GM12864 (cell line): Measurements from ENCODE around the gene TRIM54.

Experiments used
- DNase-seq: peaks from one replicate; pipeline ENCODE4 v3.0.0-alpha.2; 2011; ENCODE audit warnings: low read depth
- H3K4me3 ChIP-seq: 2 replicates; pipeline ENCODE4 v1.5.1; 2011; ENCODE audit warnings: mild to moderate bottlenecking, low read depth, low read length, control low read depth
- TF ChIP-seq, protein P1 (sequence below): IDR thresholded peaks from 2 replicates; pipeline ENCODE4 v1.5.1; 2011; ENCODE audit warnings: low read depth, mild to moderate bottlenecking, moderate library complexity, low read length, control low read depth, inconsistent platforms; ENCODE audit errors: missing control alignments

Gene TRIM54

DNA sequence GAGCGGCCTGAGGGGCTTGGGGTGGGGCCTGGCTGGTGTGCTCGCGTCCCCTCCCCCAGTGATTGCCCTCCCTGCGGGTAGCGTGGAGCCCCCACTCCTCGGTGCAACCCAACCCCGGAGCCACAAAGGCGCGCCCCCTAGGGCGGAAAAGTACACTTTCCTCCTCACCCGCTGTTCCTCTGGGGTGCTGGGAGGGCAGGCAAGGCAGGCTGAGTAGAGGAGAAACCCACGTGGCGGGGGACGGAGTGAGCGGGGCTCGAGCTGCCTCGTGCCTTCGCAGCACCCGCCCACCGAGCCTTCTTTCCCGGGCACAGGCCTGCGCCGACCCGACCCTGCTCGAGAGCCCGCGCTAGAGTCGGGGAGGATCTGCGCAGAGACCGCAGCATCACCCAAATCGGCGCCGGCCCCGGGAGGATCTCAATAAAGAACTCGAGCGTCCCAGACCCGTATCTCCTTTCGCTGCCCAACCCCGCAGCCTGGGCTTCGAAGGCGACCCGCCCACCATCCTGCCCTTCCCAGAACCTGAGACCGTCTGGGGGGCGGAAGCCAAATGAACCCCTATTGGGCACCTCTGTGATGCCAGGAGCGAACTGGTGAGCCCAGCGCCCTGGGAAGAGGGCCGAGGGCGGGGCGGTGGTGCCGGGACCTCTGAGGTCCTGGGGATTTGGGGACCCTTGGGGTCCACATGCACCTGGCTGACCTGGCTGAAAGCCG lies 24.5 kb downstream of the TRIM54 start:
- H3K4me3 ChIP-seq = no peak overlapping the region
- TF ChIP-seq, protein P1, sequence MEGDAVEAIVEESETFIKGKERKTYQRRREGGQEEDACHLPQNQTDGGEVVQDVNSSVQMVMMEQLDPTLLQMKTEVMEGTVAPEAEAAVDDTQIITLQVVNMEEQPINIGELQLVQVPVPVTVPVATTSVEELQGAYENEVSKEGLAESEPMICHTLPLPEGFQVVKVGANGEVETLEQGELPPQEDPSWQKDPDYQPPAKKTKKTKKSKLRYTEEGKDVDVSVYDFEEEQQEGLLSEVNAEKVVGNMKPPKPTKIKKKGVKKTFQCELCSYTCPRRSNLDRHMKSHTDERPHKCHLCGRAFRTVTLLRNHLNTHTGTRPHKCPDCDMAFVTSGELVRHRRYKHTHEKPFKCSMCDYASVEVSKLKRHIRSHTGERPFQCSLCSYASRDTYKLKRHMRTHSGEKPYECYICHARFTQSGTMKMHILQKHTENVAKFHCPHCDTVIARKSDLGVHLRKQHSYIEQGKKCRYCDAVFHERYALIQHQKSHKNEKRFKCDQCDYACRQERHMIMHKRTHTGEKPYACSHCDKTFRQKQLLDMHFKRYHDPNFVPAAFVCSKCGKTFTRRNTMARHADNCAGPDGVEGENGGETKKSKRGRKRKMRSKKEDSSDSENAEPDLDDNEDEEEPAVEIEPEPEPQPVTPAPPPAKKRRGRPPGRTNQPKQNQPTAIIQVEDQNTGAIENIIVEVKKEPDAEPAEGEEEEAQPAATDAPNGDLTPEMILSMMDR = no peak
- no peak for DNase-seq

DNA sequence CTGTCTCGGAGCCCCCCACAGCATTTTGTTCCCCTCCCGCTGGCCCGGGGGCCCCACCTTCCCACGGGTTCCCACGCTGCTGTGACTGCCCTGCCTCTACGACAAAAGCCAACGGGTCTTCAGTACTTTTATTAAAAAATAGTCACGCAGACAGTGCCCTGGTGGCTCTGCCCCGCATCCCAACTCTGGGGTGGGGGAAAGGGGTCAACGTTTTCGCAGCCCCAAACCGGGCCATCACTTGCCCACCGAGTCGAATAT lies 25.0 kb downstream of the TRIM54 start:
- H3K4me3 ChIP-seq = no peak overlapping the region
- DNase-seq = no peak
- TF ChIP-seq, protein P1 = no peak

DNA sequence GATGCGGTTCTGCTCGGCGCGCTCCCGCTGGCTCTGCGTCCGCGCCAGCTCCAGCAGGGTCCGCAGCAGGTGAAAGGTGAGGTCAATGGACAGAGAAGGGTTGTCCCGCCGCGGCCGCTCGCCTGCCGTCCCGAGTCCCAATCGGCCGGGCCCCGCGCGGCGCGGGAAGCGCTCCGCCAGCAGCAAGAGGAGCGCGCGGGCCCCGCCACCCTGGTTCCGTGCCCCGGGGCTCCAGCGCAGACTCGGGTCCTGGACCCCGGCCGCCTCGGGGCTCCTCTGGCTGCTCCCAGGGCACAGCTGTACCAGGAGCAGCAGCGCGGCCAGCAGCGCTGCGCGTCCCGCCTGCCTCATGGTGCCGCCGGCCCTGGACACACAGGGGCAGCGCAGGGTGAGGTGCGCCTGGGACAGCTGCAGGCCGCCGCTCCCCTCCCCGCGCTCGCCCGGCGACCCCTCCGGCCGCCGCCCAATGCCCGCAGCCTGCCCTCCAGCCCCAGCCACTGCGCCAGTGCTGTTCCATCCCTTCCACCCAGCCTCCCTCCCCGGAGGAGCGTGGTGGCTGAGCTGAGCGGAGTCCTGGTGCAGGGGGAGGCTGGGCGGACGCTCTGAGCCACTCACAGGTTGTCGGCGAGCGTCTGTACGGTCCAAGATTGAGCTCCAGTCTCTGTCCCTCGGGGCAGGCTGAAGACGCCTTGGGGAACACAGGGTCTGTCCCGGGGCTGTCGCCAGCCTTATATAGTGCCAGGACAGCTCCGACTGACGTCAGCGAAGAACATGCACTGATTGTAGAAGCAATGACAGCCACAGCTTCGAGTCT lies 25.5 kb downstream of the TRIM54 start:
- no peak for DNase-seq
- TF ChIP-seq, protein P1 = no peak
- H3K4me3 ChIP-seq = no peak overlapping the region

DNA sequence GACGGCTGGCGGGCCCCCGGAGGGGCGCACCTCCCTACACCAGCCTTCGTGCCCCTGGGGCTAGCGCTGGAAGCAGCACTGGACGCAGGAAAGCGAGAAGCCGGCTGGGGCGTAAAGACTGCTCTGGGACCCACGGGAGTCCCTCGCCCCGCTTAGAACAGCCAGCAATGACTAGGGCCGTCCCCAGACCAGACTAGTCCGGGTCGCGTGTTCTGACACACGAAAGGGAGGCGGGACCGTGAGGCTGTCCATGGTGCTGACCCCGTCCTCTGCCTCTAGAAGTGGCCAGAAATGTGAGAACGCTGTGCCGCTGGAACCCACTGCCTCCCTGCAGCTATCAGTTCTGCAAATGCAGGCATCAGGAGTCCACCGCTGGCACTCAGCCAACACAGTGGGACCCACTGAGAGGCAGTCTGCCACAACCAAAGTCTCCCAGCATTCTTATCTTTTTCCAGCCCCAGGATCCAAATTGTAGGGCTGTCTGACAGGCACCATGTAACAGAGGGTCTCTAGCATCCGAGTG lies 26.2 kb downstream of the TRIM54 start, which contains the start of gene UCN:
Gene UCN, minus strand, starts transcription at position 87 of the 523 bp plus-strand sequence. CDS start 550 bp downstream, outside the sequence.
- H3K4me3 ChIP-seq = no peak within 1 kb of the TSS
- no peak for DNase-seq
- TF ChIP-seq, protein P1 = no peak

DNA sequence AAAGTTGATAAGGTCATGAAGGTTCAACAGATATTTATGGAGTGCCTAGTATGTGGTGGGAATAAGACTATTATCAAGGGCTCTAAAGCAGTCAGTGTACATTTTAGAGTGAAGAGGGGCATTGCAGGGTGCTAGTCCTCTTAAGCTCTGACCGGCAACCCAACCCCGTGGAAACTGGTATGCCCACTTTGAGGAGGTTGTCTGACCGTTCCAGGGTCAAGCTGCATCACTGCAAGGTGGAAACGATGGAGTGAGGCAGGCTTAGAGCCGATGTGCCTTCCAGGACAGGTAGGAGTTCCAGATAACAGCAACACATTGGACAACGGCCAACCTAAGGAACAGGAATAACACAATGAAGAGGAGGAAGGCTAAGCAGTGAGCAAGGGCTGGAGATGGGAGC lies 27.4 kb downstream of the TRIM54 start:
- H3K4me3 ChIP-seq = no peak overlapping the region
- TF ChIP-seq, protein P1 = no peak
- DNase-seq = no peak

DNA sequence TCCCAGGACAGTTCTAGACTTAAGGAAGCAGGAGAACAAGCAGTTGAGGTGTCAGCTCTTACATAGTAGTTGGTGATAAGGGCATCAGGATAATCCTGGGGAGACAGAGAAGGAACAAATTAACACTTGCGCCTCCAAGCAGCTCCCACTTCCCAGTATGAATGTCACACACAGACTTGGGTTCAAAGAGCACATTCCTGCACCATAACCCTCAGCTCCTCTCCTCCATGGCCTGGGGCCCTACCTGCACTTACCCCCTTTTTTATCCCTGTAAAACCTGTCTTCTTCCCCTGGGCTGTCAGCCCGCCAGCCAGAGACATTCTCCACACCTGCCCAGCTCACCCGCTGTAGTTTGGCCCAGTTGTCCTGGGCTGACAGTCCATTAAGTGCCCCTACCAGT lies 29.9 kb downstream of the TRIM54 start:
- TF ChIP-seq, protein P1 = no peak
- H3K4me3 ChIP-seq = no peak overlapping the region
- no peak for DNase-seq
